ENCODE measurements around the gene TEAD1.

TEAD1 gene

GRCh38 chr11:12707500-12707880, 33.3 kb downstream of the TEAD1 start:
- DNase-seq (ENCODE audit: low read depth) = no peak

GRCh38 chr11:12711496-12711895, 37.3 kb downstream of the TEAD1 start:
- no peak for DNase-seq (ENCODE audit: low read depth)

- DNase-seq (ENCODE audit: low read depth) = no peak
These were observed 37.9 kb downstream of the TEAD1 start for GRCh38 chr11:12712132-12712531.

GRCh38 chr11:12715131-12715530, 40.9 kb downstream of the TEAD1 start:
- no peak for DNase-seq (ENCODE audit: low read depth)

- no peak for DNase-seq (ENCODE audit: low read depth)
These were observed 41.7 kb downstream of the TEAD1 start for GRCh38 chr11:12715941-12716340.

- no peak for DNase-seq (ENCODE audit: low read depth)
These were observed 42.6 kb downstream of the TEAD1 start for GRCh38 chr11:12716816-12717215.

GRCh38 chr11:12717851-12718291, 43.6 kb downstream of the TEAD1 start:
- peak; percentile 39 for DNase-seq (ENCODE audit: low read depth)

GRCh38 chr11:12719221-12719620, 45.0 kb downstream of the TEAD1 start:
- no peak for DNase-seq (ENCODE audit: low read depth)

GRCh38 chr11:12721816-12722604, 47.8 kb downstream of the TEAD1 start:
- no peak for DNase-seq (ENCODE audit: low read depth)

- no peak for DNase-seq (ENCODE audit: low read depth)
These were observed 49.4 kb downstream of the TEAD1 start for GRCh38 chr11:12723421-12724300.

GRCh38 chr11:12724301-12725054, 50.3 kb downstream of the TEAD1 start:
- no peak for DNase-seq (ENCODE audit: low read depth)

- DNase-seq (ENCODE audit: low read depth) = no peak
These were observed 51.0 kb downstream of the TEAD1 start for GRCh38 chr11:12725055-12725862.

- DNase-seq (ENCODE audit: low read depth) = no peak
These were observed 51.9 kb downstream of the TEAD1 start for GRCh38 chr11:12725863-12726682.

- no peak for DNase-seq (ENCODE audit: low read depth)
These were observed 53.5 kb downstream of the TEAD1 start for GRCh38 chr11:12727563-12728211.

- DNase-seq (ENCODE audit: low read depth) = no peak
These were observed 54.2 kb downstream of the TEAD1 start for GRCh38 chr11:12728417-12728816.

- DNase-seq (ENCODE audit: low read depth) = no peak
These were observed 55.7 kb downstream of the TEAD1 start for GRCh38 chr11:12729941-12730340.

GRCh38 chr11:12731841-12732336, 57.7 kb downstream of the TEAD1 start:
- no peak for DNase-seq (ENCODE audit: low read depth)

GRCh38 chr11:12733091-12733490, 58.9 kb downstream of the TEAD1 start:
- DNase-seq (ENCODE audit: low read depth) = no peak

- DNase-seq (ENCODE audit: low read depth) = no peak
These were observed 60.4 kb downstream of the TEAD1 start for GRCh38 chr11:12734625-12735024.

GRCh38 chr11:12735262-12735661, 61.0 kb downstream of the TEAD1 start:
- no peak for DNase-seq (ENCODE audit: low read depth)
